Measurements from ENCODE around the gene PRMT1. TPM values are rescaled to one million over a fixed set of nuclear protein-coding genes. Genes with fewer than 3 reads are reported as not detected.

Gene PRMT1
- total and polyA plus RNA-seq, 2 of the 13 experiments (the other 11 are each of a cell fraction or from before 2014, with no cell fraction given): 324 to 374 TPM

- TF ChIP-seq NFIC (IDR thresholded peaks at IDR 0.05; ENCODE audit: low read length) (no peak), SIX1 (CRISPR knock-in tag; IDR thresholded peaks at IDR 0.05; ENCODE audit: borderline replicate concordance) (no peak), ZNF775 (CRISPR knock-in tag; IDR thresholded peaks at IDR 0.05; ENCODE audit: borderline replicate concordance) (no peak), ETV6 (CRISPR knock-in tag; conservative IDR thresholded peaks at IDR 0.05) (no peak), PBX2 (CRISPR knock-in tag; IDR thresholded peaks at IDR 0.05) (0 out of 2 replicates have a peak, but pooled peaks have one; percentile 4), CC2D1A (CRISPR knock-in tag; IDR thresholded peaks at IDR 0.05) (no peak), CSRNP2 (CRISPR knock-in tag; conservative IDR thresholded peaks at IDR 0.05; ENCODE audit: low read depth) (no peak), MAFG (CRISPR knock-in tag; IDR thresholded peaks at IDR 0.05) (no peak), TRIM24 (CRISPR knock-in tag; IDR thresholded peaks at IDR 0.05) (no peak), ZNF407 (CRISPR knock-in tag; IDR thresholded peaks at IDR 0.05; ENCODE audit: not compliant biosample characterization) (no peak), ZNF549 (CRISPR knock-in tag; IDR thresholded peaks at IDR 0.05) (no peak), SAP130 (CRISPR knock-in tag; IDR thresholded peaks at IDR 0.05; ENCODE audit: low read depth) (peak; percentile 8; the same call in 1 of the 2 replicates), EZH2 (conservative IDR thresholded peaks at IDR 0.05; ENCODE audit: low read depth, low read length) (no peak), ZC3H4 (CRISPR knock-in tag; IDR thresholded peaks at IDR 0.05; ENCODE audit: borderline replicate concordance) (no peak), HMGA1 (CRISPR knock-in tag; conservative IDR thresholded peaks at IDR 0.05) (no peak), RFX1 (IDR thresholded peaks at IDR 0.05) (no peak), NPAS2 (CRISPR knock-in tag; IDR thresholded peaks at IDR 0.05; ENCODE audit: borderline replicate concordance) (no peak)
Observed at GRCh38 chr19:49677901-49678674, 1.0 kb downstream of the PRMT1 start (continued).

All from HepG2 (cell line).